Airway epithelial cell (primary cell): ENCODE data around the gene POLG. TPM values are rescaled to one million over a fixed set of nuclear protein-coding genes. Genes with fewer than 3 reads are reported as not detected.

Source experiments
- total RNA-seq: library from RNA; depleted of rRNA; stranded (reverse); fragments of >200 nt; gene quantifications from 2 replicates; pipeline ENCODE4 v1.2.3, GENCODE V29; 2015

POLG gene
- total RNA-seq = 53.6 and 78.2 TPM in 2 replicates

DNA sequence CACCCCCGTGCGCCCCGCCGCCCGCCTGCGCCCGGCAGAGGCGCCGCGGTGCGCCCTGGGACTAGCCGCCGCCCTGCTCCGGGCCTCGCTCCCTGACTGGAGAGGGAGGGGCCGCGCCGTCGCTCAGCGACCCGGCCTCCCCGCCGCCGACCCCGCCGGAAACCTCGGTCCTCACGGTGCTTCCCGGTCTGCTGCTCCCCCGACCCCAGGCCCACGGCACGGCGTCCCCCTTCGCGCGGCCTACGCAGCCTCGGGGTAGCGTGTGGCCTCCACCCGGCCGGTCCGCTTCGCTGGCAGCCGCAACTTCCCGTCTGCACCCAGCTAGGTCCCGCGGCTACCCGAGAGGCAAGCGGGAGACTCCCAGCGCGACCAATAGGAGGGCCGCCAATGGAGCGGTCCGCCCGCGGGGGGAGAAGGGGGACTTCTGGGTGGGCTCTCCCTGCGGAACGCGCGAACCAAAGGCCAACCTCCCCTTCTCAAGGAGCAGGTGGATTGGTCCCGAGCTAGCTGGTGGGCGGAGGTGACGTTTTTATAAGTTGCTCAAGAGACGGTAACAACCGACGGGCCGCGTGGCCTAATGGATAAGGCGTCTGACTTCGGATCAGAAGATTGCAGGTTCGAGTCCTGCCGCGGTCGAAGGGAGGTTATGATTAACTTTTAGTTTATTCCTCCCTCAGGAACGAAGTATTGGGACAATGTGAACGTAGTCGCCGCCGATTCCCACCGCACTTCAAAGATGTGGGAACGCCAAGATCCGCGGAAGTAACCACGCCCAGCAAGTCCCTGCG, at the start of gene POLG:
Gene POLG, minus strand, starts transcription at position 315 of the 788 bp plus-strand sequence. CDS start 1,070 bp downstream, outside the sequence.

Other genes with a start within 250 kb of the POLG start
- 33.1 and 43.4 TPM in 2 replicates for gene ABHD2, start 246.4 kb downstream of the POLG start, total RNA-seq
- gene RLBP1, start 113.2 kb downstream of the POLG start, total RNA-seq = not detected in 2 replicates
- 25.8 and 38.9 TPM in 2 replicates for gene FANCI, start 90.8 kb downstream of the POLG start, total RNA-seq
- 274 and 296 TPM in 2 replicates for gene RHCG, start 161.8 kb upstream of the POLG start, total RNA-seq
- 6.3 and 7.6 TPM in 2 replicates for gene TICRR, start 240.6 kb upstream of the POLG start, total RNA-seq